ENCODE measurements around the gene LSMEM2.
A peak's percentile ranks its signal among the peaks of the same experiment; 100 is the strongest.
"Not testable (repeated sequence)": the region's sequence is repeated elsewhere in the genome, so short reads cannot be mapped to it uniquely, and the experiment has no call there.

LSMEM2 gene

GRCh38 chr3:50246517-50246954 lies 32.4 kb upstream of the LSMEM2 start:
- DNase-seq: no peak

DNA sequence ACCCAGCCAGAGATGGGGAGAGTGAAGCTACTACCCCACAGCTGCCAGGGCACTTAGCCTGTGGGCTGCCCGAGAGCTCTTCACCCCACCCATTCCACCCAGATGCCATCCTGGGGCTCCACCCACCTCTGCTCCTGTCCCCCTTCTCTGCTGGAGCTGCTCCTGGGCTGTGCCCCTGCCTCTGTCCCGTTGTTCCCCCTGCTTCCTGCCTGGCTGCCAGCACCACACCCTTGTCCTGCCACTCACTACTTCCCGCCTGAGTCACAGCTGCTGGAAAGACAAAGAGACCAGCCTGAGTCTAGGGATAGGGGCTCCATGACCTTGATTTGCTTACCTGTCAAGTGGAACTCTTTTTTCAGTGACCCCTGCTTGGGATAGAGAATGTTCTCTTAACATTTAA lies 30.5 kb upstream of the LSMEM2 start:
- no peak for DNase-seq

- no peak for DNase-seq
Observed at GRCh38 chr3:50249457-50249856, 29.4 kb upstream of the LSMEM2 start.

GRCh38 chr3:50250514-50250913 lies 28.4 kb upstream of the LSMEM2 start:
- no peak for DNase-seq

- no peak for DNase-seq
Observed at GRCh38 chr3:50251220-50251619, 27.7 kb upstream of the LSMEM2 start.

DNA sequence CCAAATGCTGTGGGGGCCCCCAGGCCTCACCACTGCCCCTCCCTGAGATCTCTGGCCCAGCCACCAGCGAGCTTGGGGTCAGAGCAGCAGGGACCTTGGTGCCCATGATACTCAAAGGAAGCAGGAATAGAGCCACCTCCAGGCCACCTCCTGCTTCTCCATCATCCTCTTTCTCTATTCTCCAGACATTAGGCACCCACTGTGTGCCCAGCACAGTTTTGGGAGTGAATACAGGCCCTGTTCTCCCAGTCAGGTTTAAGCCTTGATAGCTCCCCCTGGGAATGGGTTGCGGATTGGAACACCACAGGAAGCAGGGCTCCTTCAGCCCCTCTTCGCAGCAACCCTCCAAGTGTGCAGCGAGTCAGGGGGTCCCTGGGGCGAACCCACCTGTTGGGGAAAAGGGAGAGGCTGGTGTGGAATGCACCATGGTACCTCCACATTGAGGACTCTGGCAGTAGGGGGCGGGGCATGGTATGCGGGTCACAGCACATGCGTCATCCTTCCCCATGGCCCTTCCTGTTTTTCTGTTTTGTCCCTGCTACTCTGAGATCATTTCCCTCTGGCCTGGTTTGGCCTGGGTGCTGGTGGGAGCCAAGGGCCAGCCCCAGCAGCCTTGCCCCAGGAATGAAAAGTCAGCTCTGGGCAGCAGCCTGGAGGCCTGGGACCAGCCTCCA lies 24.2 kb upstream of the LSMEM2 start:
- no peak for DNase-seq

DNA sequence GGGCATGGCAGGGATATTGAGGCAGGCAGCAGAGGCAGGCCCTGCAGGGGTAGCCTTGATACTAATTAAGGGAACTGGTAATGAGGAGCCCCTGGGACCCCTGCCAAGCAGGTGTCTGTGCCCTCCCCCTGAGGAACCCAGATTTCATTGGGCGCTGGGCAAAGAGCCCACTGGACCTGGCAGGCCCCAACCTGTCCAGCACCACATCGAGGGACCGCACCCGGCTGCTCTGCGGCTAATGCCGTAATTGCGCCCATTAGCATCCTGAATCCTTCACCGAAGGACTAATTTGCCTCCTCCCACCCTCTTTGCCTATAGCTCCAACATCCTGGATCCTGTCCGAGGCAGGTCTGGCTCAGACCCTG lies 23.7 kb upstream of the LSMEM2 start:
- peak; percentile 94 for DNase-seq

DNA sequence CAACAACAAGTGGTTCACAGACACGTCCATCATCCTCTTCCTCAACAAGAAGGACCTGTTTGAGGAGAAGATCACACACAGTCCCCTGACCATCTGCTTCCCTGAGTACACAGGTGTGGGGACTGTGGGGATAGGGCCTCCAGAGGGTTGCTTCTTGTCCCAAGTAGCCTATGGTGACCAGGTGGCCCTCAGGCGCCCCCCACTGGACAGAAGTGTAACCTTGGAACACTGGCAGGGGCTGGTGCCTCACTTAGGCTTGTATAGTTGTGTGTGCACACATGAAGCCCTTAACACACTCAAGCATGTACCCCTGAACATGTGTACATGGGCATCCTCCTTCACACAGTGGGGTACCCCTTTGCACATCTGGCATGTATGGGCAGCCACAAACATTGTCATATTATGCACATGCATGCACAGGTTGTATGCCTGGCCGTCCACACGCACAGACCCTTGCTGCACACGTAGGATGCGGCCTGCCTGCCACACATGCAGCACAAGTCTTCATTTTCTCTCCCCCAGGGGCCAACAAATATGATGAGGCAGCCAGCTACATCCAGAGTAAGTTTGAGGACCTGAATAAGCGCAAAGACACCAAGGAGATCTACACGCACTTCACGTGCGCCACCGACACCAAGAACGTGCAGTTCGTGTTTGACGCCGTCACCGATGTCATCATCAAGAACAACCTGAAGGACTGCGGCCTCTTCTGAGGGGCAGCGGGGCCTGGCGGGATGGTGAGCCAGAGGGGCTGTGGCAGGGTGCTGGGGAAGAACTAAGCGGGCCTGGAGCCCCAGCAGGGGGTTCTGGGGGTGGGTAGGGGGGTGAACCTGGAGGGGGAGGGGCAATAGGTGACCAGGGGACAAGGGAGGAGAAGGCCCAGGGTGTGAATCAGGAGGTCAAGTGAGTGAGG lies 21.7 kb upstream of the LSMEM2 start:
- DNase-seq: no peak

- DNase-seq: no peak
Observed at GRCh38 chr3:50258029-50258680, 20.7 kb upstream of the LSMEM2 start.

GRCh38 chr3:50258979-50259378 lies 19.9 kb upstream of the LSMEM2 start:
- no peak for DNase-seq

GRCh38 chr3:50259432-50260026 lies 19.4 kb upstream of the LSMEM2 start:
- no peak for DNase-seq

- peak; percentile 72 for DNase-seq
Observed at GRCh38 chr3:50260027-50260941, 18.6 kb upstream of the LSMEM2 start.

- DNase-seq: no peak
Observed at GRCh38 chr3:50260942-50261441, 17.9 kb upstream of the LSMEM2 start.

DNA sequence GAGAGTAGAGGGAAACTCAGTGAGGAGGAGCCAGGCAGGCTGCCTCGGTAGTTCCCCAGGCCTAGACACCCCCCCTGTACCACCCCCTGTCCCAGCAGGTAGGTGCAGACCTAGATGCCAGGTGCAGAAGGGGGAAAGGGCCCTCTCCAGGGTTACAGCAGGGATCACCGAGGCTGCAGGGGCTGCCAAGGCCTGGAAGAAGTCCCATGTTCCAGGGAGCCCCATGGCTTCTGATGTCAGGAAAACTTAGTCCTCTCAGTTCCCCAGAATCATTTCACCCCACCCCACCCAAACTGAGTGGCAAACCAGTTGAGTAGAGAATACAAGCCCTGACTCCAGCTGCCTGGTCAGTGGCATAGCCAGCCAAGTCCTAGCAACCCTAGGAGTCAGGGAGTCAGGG lies 17.4 kb upstream of the LSMEM2 start:
- no peak for DNase-seq

DNA sequence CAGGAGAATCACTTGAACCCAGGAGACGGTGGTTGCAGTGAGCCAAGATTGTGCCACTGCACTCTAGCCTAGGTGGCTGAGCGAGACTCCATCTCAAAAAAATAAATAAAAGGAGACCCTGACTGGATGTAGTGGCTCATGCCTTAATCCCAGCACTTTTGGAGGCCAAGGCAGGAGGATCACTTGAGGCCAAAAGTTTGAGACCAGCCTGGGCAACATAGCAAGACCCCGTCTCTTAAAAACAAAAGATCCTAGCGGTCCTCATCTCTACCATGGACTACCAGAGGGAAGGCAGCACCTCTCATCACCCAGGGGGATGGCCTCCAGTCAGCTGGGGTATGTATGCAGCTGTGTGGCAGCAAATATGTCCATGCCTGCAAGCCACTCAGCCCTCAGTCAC lies 16.7 kb upstream of the LSMEM2 start:
- DNase-seq: not testable (repeated sequence)

DNA sequence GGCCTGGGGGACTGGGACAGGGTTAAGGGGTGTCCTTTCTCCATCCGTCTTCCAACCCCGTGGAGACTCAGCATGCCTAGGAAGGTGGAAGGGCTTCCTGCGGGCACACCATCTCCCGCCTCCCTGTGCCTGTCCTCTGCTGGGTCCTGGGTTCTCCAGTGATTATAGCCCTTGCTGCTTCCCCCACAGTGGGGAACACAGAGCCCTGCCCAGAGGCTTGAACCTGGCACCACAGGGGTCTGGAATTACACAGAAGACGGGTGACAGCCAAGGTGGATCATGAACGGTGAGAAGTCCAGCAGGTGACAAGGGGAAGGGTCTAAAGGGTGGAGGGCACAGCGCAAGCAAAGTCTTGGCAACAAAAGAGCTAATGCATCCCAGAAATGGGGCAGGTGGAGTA lies 16.1 kb upstream of the LSMEM2 start:
- no peak for DNase-seq

GRCh38 chr3:50263478-50264382 lies 15.2 kb upstream of the LSMEM2 start:
- DNase-seq: no peak

GRCh38 chr3:50264383-50264963 lies 14.4 kb upstream of the LSMEM2 start:
- no peak for DNase-seq

GRCh38 chr3:50264964-50265485 lies 13.9 kb upstream of the LSMEM2 start:
- DNase-seq: no peak

DNA sequence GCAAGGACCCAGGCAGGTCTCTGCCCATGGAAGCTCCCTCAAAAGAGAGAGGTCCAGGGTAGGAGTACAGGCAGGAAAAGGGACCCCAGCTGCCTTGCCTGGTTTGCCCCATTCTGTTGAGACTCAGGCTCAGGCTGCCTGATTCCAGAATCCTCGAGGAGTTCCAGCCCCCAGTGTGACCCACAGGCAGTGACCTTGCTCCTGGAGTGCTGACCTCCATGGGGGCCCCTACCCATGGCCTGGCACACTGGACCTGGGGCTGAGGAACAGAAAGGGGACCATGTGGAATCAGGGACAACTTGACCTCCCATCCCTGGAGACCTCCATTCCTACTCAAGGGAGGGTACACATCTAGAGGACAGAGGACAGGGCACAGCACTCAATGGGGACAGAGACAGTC lies 13.3 kb upstream of the LSMEM2 start:
- DNase-seq: no peak
